Gastroesophageal sphincter (tissue), 4 donors: ENCODE results near the gene CDKAL1. TPM values are rescaled to one million over a fixed set of nuclear protein-coding genes. Genes with fewer than 3 reads are reported as not detected.

ENCODE experiments used
- ATAC-seq: fragments of 150-250 bp; one replicate; pipeline ENCODE4 v1.9.1; 2016; ENCODE audit warnings: mild to moderate bottlenecking, moderate library complexity
- H3K27ac ChIP-seq, 4 donors: fragments of 200-600 bp; sonication (generic) in 3 of 4; 1 replicate in 3 of 4; 2 replicates in 1 of 4; pipeline ENCODE4 v1.5.1; 2016 to 2019
- H3K27me3 ChIP-seq: fragments of 200-600 bp; sonication (generic); one replicate; pipeline ENCODE4 v1.5.1; 2019
- H3K36me3 ChIP-seq, 2 donors: fragments of 200-600 bp; sonication (generic); one replicate each; pipeline ENCODE4 v1.5.1; 2019; ENCODE audit warnings: control low read depth in 1 of 2
- H3K4me1 ChIP-seq, 3 donors: fragments of 200-600 bp; sonication (generic); 1 replicate in 2 of 3; 2 replicates in 1 of 3; pipeline ENCODE4 v1.5.1; 2016 to 2019; ENCODE audit warnings: control low read depth in 2 of 3
- H3K4me3 ChIP-seq, 2 donors: fragments of 200-600 bp; sonication (generic); one replicate each; pipeline ENCODE4 v1.5.1; 2019; ENCODE audit warnings: mild to moderate bottlenecking in 1 of 2, moderate library complexity in 1 of 2
- H3K9me3 ChIP-seq, 3 donors: fragments of 200-600 bp; sonication (generic); one replicate each; pipeline ENCODE4 v1.5.1; 2017 to 2019; ENCODE audit warnings: control low read depth in 2 of 3
- EP300 ChIP-seq: sonication (generic); formaldehyde crosslinking; IDR thresholded peaks from one replicate; pipeline ENCODE4 v1.6.1; 2017; ENCODE audit warnings: antibody characterized with exemption, mild to moderate bottlenecking
- POLR2A ChIP-seq, 2 donors: fragments of 450-650 bp; IDR thresholded peaks; one replicate each; pipeline ENCODE4 v1.6.1; 2017; ENCODE audit warnings: antibody characterized with exemption in 2 of 2, mild to moderate bottlenecking in 2 of 2, moderate library complexity in 1 of 2
- POLR2AphosphoS5 ChIP-seq: sonication (generic); formaldehyde crosslinking; IDR thresholded peaks from one replicate; pipeline ENCODE4 v1.6.1; 2017; ENCODE audit warnings: antibody characterized with exemption
- WGBS, 2 donors: methylation state at CpG; one replicate each; pipeline ENCODE4 v1.1.5; 2018; ENCODE audit warnings: low coverage in 1 of 2; 5-methylcytosine and 5-hydroxymethylcytosine counted together
- total RNA-seq, 4 donors: library from RNA; depleted of rRNA; stranded (reverse); fragments of >200 nt; gene quantifications; one replicate each; pipeline ENCODE4 v1.1.0, GENCODE V29; 2016
- TF ChIP-seq, protein P1 (sequence below), 4 experiments: fragments of 200-600 bp in 2 of 4; fragments of 450-650 bp in 2 of 4; sonication (generic) in 1 of 4; IDR thresholded peaks; one replicate each; pipeline ENCODE4 v1.5.1; 2017 to 2019; ENCODE audit warnings: antibody characterized with exemption in 4 of 4, mild to moderate bottlenecking in 2 of 4, moderate library complexity in 2 of 4

The CDKAL1 gene
- total RNA-seq, 4 donors from 2014 or later: 10.9 to 17.9 (median 15.0) TPM

DNA sequence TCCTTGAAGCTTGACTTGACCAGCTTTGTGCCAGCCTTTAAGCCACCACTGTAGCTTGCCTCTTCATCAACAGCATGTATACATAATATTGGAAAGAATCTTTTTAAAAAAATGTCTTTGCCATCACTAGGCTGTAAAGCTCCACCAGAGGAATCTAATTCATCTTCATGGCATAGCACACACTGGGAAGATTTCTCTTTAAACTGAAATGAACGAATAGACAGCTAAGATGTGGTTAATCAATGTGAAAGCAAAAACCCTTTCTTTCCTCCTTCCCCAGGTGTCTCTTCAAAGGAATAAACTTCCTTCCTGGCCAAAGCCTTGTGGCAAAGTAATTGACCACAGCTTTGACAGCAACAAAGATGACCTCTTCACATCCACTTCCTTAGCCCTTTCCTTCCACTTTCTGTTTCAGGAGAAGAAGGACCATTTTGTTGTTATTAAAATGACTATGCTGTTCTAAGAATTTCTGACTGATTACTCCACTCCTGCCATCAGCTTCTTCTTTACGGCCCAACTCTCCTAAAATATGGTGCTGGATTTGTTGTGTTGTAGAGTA, 630.6 kb downstream of the CDKAL1 start:
- H3K4me1 ChIP-seq: no peaks in the 10 kb centered on the region
- H3K36me3 ChIP-seq: no peaks in the 10 kb centered on the region
- no peaks in the 10 kb centered on the region for H3K27me3 ChIP-seq
- H3K27ac ChIP-seq: no peak overlapping the region
- no peak for ATAC-seq
- WGBS, 2 donors: 48 to 62% methylated on average over 2 of the region's 2 CpGs
- H3K4me3 ChIP-seq: no peak overlapping the region
- H3K9me3 ChIP-seq: no peaks in the 10 kb centered on the region
- TF ChIP-seq EP300 (no peak), POLR2AphosphoS5 (no peak), POLR2A (IDR thresholded peaks at IDR 0.05) (no peak)
- TF ChIP-seq, protein P1, sequence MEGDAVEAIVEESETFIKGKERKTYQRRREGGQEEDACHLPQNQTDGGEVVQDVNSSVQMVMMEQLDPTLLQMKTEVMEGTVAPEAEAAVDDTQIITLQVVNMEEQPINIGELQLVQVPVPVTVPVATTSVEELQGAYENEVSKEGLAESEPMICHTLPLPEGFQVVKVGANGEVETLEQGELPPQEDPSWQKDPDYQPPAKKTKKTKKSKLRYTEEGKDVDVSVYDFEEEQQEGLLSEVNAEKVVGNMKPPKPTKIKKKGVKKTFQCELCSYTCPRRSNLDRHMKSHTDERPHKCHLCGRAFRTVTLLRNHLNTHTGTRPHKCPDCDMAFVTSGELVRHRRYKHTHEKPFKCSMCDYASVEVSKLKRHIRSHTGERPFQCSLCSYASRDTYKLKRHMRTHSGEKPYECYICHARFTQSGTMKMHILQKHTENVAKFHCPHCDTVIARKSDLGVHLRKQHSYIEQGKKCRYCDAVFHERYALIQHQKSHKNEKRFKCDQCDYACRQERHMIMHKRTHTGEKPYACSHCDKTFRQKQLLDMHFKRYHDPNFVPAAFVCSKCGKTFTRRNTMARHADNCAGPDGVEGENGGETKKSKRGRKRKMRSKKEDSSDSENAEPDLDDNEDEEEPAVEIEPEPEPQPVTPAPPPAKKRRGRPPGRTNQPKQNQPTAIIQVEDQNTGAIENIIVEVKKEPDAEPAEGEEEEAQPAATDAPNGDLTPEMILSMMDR (IDR thresholded peaks at IDR 0.05): no peak

DNA sequence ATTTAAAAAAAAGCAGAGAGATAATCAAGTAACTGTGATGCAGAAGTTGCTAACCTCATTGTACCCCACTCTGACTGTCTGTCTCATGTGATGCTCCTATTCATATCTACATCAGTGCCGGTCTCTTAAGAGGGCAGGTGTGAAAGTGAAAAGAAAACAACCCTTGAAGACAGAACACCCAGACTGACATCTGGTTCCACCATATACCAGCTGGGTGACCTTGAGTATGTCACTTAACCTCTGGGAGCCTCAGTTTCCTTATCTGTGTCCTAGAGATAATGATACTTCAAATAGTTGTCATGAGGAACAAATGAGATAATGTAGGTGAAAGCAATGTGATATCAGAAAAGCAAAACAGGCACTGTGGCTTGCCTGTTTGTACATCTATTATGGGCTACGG, 632.5 kb downstream of the CDKAL1 start:
- H3K36me3 ChIP-seq: no peaks in the 10 kb centered on the region
- TF ChIP-seq POLR2AphosphoS5 (no peak), EP300 (no peak), POLR2A (IDR thresholded peaks at IDR 0.05) (no peak)
- TF ChIP-seq, protein P1 (IDR thresholded peaks at IDR 0.05): no peak
- 93 to 100% methylated on average over 1 to 2 of the region's 2 CpGs for WGBS, 2 donors
- ATAC-seq: no peak
- H3K4me1 ChIP-seq: no peaks in the 10 kb centered on the region
- no peak overlapping the region for H3K27ac ChIP-seq
- no peaks in the 10 kb centered on the region for H3K9me3 ChIP-seq
- H3K4me3 ChIP-seq: no peak overlapping the region
- no peaks in the 10 kb centered on the region for H3K27me3 ChIP-seq

GRCh38 chr6:21167790-21168189, 633.5 kb downstream of the CDKAL1 start:
- no peak for ATAC-seq
- Histone ChIP-seq H3K9me3 (no peaks in the 10 kb centered on the region), H3K4me1 (no peaks in the 10 kb centered on the region), H3K36me3 (no peaks in the 10 kb centered on the region), H3K27me3 (no peaks in the 10 kb centered on the region), H3K4me3 (no peak overlapping the region), H3K27ac (no peak overlapping the region)
- TF ChIP-seq POLR2A (IDR thresholded peaks at IDR 0.05) (no peak), EP300 (no peak), POLR2AphosphoS5 (no peak)
- TF ChIP-seq, protein P1 (IDR thresholded peaks at IDR 0.05): no peak
- WGBS, 2 donors: 60 to 85% methylated on average over 6 of the region's 6 CpGs

GRCh38 chr6:21171801-21172200, 637.5 kb downstream of the CDKAL1 start:
- no peaks in the 10 kb centered on the region for H3K27me3 ChIP-seq
- ATAC-seq: no peak
- H3K4me1 ChIP-seq: no peaks in the 10 kb centered on the region
- H3K4me3 ChIP-seq: no peak overlapping the region
- H3K27ac ChIP-seq: no peak overlapping the region
- 60 to 88% methylated on average over 1 to 3 of the region's 4 CpGs for WGBS, 2 donors
- no peak for TF ChIP-seq POLR2AphosphoS5
- no peak for TF ChIP-seq EP300
- TF ChIP-seq, protein P1 (IDR thresholded peaks at IDR 0.05): no peak
- TF ChIP-seq POLR2A (IDR thresholded peaks at IDR 0.05): no peak
- H3K9me3 ChIP-seq: no peaks in the 10 kb centered on the region
- H3K36me3 ChIP-seq: no peaks in the 10 kb centered on the region

DNA sequence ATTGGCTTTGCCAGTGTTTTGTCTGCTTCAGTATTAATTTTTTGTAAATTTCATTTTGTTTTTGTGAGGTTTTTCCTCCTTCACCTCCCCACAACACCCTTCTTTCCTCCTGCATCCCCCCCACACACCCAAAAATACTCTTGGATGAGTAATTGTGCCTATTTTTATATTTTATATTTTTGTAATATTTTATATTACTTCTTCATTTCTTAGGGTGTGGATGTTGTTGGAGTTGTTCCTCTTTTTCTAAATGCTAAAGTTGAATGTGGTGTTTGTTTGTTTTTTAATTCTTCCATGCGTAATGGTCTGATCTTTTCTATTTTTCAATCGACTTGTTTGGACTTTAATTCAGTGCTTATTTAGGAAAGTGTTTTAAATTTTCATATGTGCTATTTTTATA, 638.8 kb downstream of the CDKAL1 start:
- no peak for TF ChIP-seq POLR2AphosphoS5
- TF ChIP-seq, protein P1 (IDR thresholded peaks at IDR 0.05): no peak
- no peak for TF ChIP-seq EP300
- TF ChIP-seq POLR2A (IDR thresholded peaks at IDR 0.05): no peak
- H3K4me1 ChIP-seq: no peaks in the 10 kb centered on the region
- H3K4me3 ChIP-seq: no peak overlapping the region
- H3K9me3 ChIP-seq: no peaks in the 10 kb centered on the region
- H3K27me3 ChIP-seq: no peaks in the 10 kb centered on the region
- H3K27ac ChIP-seq: no peak overlapping the region
- WGBS, 2 donors: 94% methylated on average over 2 of the region's 2 CpGs; no CpG with 5 or more reads in 1 of the 2 donors
- no peaks in the 10 kb centered on the region for H3K36me3 ChIP-seq
- no peak for ATAC-seq
